HepG2 (cell line): Measurements from ENCODE around the gene GJB5.

Experiments
- CREB1 ChIP-seq, 2 experiments: fragments of 450-650 bp in 1 of 2; IDR thresholded peaks; 2 replicates each; pipeline ENCODE4 v1.6.1; 2016 to 2017; ENCODE audit warnings: control low read depth in 1 of 2, mild to moderate bottlenecking in 1 of 2, missing compliant biosample characterization in 1 of 2, missing genetic modification characterization in 1 of 2
- FOXP1 ChIP-seq, 2 experiments: fragments of 450-650 bp in 1 of 2; IDR thresholded peaks; 2 replicates each; pipeline ENCODE4 v1.6.1; 2017 to 2018; ENCODE audit warnings: antibody characterized with exemption in 1 of 2
- KDM1A ChIP-seq: IDR thresholded peaks from 2 replicates; pipeline ENCODE4 v1.6.1; 2016; ENCODE audit warnings: missing compliant biosample characterization
- MAFF ChIP-seq: IDR thresholded peaks from 2 replicates; pipeline ENCODE4 v1.6.1; 2011; ENCODE audit warnings: low read depth, low read length, improper control_type of control experiment
- MAX ChIP-seq: IDR thresholded peaks from 2 replicates; pipeline ENCODE4 v1.6.1; 2012; ENCODE audit warnings: inconsistent platforms
- MYC ChIP-seq: sonication (generic); formaldehyde crosslinking; IDR thresholded peaks from 2 replicates; pipeline ENCODE4 v1.9.0; 2021; ENCODE audit warnings: missing genetic modification reagents, borderline replicate concordance
- NR2F1 ChIP-seq, 2 experiments: fragments of 450-650 bp in 1 of 2; formaldehyde crosslinking in 1 of 2; IDR thresholded peaks; 2 replicates each; pipeline versions ENCODE4 v1.5.0 to v1.6.1; 2016 to 2020; ENCODE audit warnings: mild to moderate bottlenecking in 1 of 2, missing compliant biosample characterization in 1 of 2, missing genetic modification reagents in 1 of 2, moderate library complexity in 1 of 2
- POLR2AphosphoS5 ChIP-seq: IDR thresholded peaks from 2 replicates; pipeline ENCODE4 v1.6.1; 2012; ENCODE audit warnings: low read depth, low read length
- SAFB2 ChIP-seq: sonication (generic); formaldehyde crosslinking; IDR thresholded peaks from 2 replicates; pipeline ENCODE4 v1.5.1; 2020; ENCODE audit warnings: missing genetic modification reagents, low read depth, mild to moderate bottlenecking, borderline replicate concordance
- ZNF136 ChIP-seq: sonication (generic); formaldehyde crosslinking; IDR thresholded peaks from 2 replicates; pipeline ENCODE4 v1.8.1; 2022; ENCODE audit warnings: low read depth, mild to moderate bottlenecking, moderate library complexity, missing genetic modification reagents
- ZNF160 ChIP-seq: sonication (generic); formaldehyde crosslinking; IDR thresholded peaks from 2 replicates; pipeline ENCODE4 v1.8.0; 2022; ENCODE audit warnings: mild to moderate bottlenecking, inconsistent platforms, missing genetic modification reagents
- ZSCAN30 ChIP-seq: sonication (generic); formaldehyde crosslinking; IDR thresholded peaks from 2 replicates; pipeline ENCODE4 v1.5.0; 2020; ENCODE audit warnings: mild to moderate bottlenecking, missing genetic modification reagents
- TF ChIP-seq, protein P1 (sequence below): sonication (generic); formaldehyde crosslinking; IDR thresholded peaks from 2 replicates; pipeline ENCODE4 v1.5.0; 2020; ENCODE audit warnings: mild to moderate bottlenecking, missing genetic modification reagents, moderate library complexity

- no peak for TF ChIP-seq MYC (CRISPR knock-in tag)
- TF ChIP-seq KDM1A = no peak
- TF ChIP-seq, protein P1, sequence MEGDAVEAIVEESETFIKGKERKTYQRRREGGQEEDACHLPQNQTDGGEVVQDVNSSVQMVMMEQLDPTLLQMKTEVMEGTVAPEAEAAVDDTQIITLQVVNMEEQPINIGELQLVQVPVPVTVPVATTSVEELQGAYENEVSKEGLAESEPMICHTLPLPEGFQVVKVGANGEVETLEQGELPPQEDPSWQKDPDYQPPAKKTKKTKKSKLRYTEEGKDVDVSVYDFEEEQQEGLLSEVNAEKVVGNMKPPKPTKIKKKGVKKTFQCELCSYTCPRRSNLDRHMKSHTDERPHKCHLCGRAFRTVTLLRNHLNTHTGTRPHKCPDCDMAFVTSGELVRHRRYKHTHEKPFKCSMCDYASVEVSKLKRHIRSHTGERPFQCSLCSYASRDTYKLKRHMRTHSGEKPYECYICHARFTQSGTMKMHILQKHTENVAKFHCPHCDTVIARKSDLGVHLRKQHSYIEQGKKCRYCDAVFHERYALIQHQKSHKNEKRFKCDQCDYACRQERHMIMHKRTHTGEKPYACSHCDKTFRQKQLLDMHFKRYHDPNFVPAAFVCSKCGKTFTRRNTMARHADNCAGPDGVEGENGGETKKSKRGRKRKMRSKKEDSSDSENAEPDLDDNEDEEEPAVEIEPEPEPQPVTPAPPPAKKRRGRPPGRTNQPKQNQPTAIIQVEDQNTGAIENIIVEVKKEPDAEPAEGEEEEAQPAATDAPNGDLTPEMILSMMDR (CRISPR knock-in tag) = no peak
- no peak for TF ChIP-seq ZSCAN30 (CRISPR knock-in tag)
- TF ChIP-seq MAX = no peak
- no peak for TF ChIP-seq ZNF160 (CRISPR knock-in tag)
- TF ChIP-seq POLR2AphosphoS5 = no peak
- TF ChIP-seq SAFB2 (CRISPR knock-in tag) = no peak
- no peak for TF ChIP-seq CREB1 (IDR thresholded peaks at IDR 0.05)
- TF ChIP-seq CREB1 (CRISPR knock-in tag; IDR thresholded peaks at IDR 0.05) = no peak
- no peak for TF ChIP-seq MAFF
- no peak for TF ChIP-seq FOXP1 (IDR thresholded peaks at IDR 0.05)
- TF ChIP-seq FOXP1 (CRISPR knock-in tag; IDR thresholded peaks at IDR 0.05) = no peak
- TF ChIP-seq NR2F1 (CRISPR knock-in tag; IDR thresholded peaks at IDR 0.05) = no peak
- no peak for TF ChIP-seq ZNF136 (CRISPR knock-in tag)
These were observed 7.3 kb upstream of the GJB5 start for GRCh38 chr1:34747638-34747941.
